ENCODE data around the gene AGBL3.
A peak's percentile ranks its signal among the peaks of the same experiment; 100 is the strongest.
"Not testable (repeated sequence)": the region's sequence is repeated elsewhere in the genome, so short reads cannot be mapped to it uniquely, and the experiment has no call there.

AGBL3 gene

DNA sequence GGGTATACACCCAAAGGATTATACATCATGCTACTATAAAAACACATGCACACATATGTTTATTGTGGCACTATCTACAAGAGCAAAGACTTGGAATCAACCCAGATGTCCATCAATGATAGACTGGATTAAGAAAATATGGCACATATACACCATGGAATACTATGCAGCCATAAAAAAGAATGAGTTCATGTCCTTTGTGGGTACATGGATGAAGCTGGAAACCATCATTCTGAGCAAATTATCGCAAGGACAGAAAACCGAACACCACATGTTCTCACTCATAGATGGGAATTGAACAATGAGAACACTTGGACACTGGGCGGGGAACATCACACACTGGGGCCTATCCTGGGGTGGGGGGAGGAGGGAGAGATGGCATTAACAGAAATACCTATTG, 4.7 kb upstream of the AGBL3 start:
- H3K27ac ChIP-seq (ENCODE audit: low read length); H3K36me3 ChIP-seq (ENCODE audit: insufficient read depth, low read depth, low read length); H3K4me3 ChIP-seq (ENCODE audit: low read length); H3K4me1 ChIP-seq (ENCODE audit: insufficient read depth, low read length); H3K9ac ChIP-seq (ENCODE audit: low read depth, low read length); H3K27me3 ChIP-seq (ENCODE audit: insufficient read depth, low read length); H3K9me3 ChIP-seq (ENCODE audit: insufficient read depth, low read depth, low read length): not testable (repeated sequence)

DNA sequence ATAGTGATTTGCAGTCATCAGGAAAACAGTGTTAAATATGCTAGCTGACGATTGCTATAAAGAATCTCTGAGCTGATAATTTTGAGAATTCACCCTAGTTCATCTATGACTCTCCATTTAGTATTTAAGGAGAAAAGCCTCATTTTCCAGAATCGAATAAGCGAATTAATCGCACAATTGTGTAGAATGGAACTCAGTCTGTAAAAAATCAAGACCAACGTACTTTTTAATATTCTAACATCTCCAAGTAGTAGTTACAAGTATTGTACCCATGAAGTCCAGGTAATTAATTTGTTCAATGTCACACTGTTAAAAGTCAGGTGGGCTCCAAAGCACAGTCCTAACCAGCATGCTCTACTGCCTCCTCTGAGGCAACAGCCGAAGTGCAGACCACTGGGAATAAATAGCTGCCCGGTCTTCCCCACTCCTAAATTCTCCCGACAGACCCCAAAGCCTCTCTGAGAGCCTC, 380 bp upstream of the AGBL3 start:
- Histone ChIP-seq H3K27me3 (ENCODE audit: insufficient read depth, low read length) (no peaks in the 10 kb centered on the region), H3K9ac (ENCODE audit: low read depth, low read length) (peak overlapping the region; percentile 85; the same call in 1 of the 2 replicates), H3K9me3 (ENCODE audit: insufficient read depth, low read depth, low read length) (no peaks in the 10 kb centered on the region), H3K4me3 (ENCODE audit: low read length) (peak overlapping the region; percentile 86), H3K27ac (ENCODE audit: low read length) (no peak overlapping the region), H3K36me3 (ENCODE audit: insufficient read depth, low read depth, low read length) (peaks cover 12% of the 10 kb centered on the region), H3K4me1 (ENCODE audit: insufficient read depth, low read length) (no peaks in the 10 kb centered on the region)

DNA sequence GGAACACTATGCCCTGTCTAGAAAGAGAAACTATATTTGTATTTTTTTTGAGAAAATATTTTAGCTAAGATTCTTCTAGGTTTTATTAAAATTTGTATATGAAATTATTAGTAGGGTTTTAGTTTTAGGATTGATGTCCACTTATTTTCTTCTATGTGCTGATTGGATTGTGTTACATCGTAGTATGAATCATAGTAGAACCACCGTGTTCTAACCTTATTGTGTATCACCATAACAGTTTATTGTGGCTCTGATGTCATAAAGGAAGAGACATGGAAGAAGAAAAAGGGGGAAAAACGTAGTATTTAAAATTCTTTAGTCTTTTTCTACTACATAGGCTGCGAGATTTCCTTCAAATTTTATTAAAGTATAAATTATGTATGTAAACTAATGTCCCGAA, 1.9 kb downstream of the AGBL3 start:
- Histone ChIP-seq H3K9ac (ENCODE audit: low read depth, low read length) (no peak overlapping the region), H3K9me3 (ENCODE audit: insufficient read depth, low read depth, low read length) (no peaks in the 10 kb centered on the region), H3K4me1 (ENCODE audit: insufficient read depth, low read length) (0 out of 2 replicates have a peak, but pooled peaks cover 3% of the 10 kb centered on the region), H3K36me3 (ENCODE audit: insufficient read depth, low read depth, low read length) (peaks cover 17% of the 10 kb centered on the region), H3K27ac (ENCODE audit: low read length) (no peak overlapping the region), H3K27me3 (ENCODE audit: insufficient read depth, low read length) (no peaks in the 10 kb centered on the region), H3K4me3 (ENCODE audit: low read length) (0 out of 2 replicates have a peak overlapping the region, but pooled peaks have one; percentile 86)

DNA sequence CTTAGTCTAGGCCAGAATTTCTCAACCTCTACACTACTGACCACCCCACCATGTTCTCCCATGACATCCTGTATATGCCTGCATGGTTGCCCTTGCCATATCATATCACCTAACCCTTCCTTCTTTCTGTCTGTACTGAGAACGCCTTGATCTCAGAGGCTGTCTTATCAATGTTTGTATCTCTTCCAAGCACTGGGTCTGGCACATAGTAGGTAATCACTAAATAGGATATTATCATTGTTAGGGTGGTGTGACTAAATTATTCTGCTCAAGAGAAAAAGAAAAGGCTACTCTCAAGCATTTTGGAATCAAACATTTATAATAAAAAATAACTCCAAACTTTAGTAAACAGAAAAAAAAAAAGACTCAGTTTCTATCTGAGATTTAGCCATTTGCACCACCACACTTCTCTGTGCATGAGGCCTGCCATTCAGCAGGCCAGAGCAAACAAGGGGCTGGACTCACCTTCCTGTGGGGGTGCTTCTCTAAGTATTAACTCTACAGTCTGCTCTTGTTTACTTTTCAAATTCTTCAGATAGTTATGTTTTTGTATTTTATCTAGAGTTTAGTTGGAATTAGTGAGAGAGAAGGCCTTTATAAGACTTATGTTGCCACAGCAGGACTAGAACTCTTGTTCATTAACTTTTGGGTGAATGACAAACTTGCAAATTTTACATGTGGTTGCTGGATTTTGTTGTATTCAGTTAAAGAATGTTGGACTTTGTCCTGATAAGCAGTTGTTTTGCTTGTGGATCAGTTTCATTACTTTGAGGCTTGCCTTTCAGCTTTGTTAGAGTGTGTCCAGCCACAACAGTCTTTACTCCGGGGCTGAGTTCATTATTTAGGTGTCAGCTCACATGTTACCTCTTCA, 5.4 kb downstream of the AGBL3 start:
- Histone ChIP-seq H3K9ac (ENCODE audit: low read depth, low read length) (no peak overlapping the region), H3K9me3 (ENCODE audit: insufficient read depth, low read depth, low read length) (no peaks in the 10 kb centered on the region), H3K4me3 (ENCODE audit: low read length) (no peak overlapping the region), H3K36me3 (ENCODE audit: insufficient read depth, low read depth, low read length) (peaks cover 45% of the 10 kb centered on the region), H3K27ac (ENCODE audit: low read length) (no peak overlapping the region), H3K4me1 (ENCODE audit: insufficient read depth, low read length) (0 out of 2 replicates have a peak, but pooled peaks cover 3% of the 10 kb centered on the region), H3K27me3 (ENCODE audit: insufficient read depth, low read length) (no peaks in the 10 kb centered on the region)

DNA sequence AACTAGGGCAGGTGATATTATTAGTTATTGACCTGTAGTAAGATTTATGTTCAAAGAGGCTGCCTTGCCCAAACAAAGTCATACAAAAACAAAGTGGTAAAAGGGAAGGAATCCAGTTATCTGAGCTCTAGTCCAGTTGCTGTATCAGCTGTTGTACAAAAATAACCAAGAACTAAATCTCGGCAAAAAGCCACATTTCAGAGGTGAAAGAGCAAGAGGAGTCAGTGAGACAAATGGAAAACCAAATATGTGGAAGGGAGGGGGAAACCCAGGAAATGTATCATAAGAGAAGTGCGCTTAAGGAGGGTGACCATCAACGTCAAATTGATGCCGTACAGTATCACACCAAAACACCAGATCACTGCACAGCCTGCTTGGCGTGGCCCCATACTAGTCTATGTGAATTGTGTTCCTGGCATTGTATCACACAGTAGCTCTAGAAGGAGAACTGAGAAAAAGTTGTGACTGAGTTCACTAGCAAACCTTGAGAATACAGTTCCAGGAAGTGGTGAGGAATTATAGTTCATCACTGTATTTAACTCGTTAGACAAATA, 6.4 kb downstream of the AGBL3 start:
- H3K4me3 ChIP-seq (ENCODE audit: low read length), result no peak overlapping the region
- 0 out of 2 replicates have a peak, but pooled peaks cover 3% of the 10 kb centered on the region for H3K4me1 ChIP-seq (ENCODE audit: insufficient read depth, low read length)
- no peak overlapping the region for H3K27ac ChIP-seq (ENCODE audit: low read length)
- H3K9ac ChIP-seq (ENCODE audit: low read depth, low read length), result no peak overlapping the region
- H3K9me3 ChIP-seq (ENCODE audit: insufficient read depth, low read depth, low read length), result no peaks in the 10 kb centered on the region
- peaks cover 48% of the 10 kb centered on the region for H3K36me3 ChIP-seq (ENCODE audit: insufficient read depth, low read depth, low read length)
- H3K27me3 ChIP-seq (ENCODE audit: insufficient read depth, low read length), result no peaks in the 10 kb centered on the region

DNA sequence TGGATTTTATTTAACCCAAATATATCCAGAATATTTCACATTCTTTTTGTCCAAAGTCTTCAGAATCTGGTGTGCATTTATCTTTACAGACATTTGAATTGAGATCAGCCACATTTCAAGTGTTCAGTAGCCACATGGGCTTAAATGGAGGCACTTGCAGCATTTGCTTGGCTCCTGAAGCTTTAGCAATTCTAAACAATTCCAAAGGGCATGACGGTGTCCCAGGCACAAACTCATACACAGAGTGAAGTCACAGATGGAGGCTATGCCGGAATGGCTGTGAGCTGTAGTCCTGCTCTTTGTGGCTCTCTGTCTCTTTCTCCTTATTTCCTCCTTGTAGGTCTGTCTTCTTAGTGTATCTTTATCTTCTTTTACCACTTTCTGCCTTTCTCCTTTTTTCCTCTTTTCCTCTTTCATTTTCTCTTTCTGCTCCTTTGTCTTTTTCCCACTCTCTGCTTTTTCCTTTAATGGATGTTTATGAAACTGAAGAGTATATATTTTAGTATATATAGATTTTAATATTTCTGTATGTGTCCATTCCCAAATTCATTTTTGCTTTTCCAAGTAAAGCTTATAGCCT, 7.7 kb downstream of the AGBL3 start:
- Histone ChIP-seq H3K4me1 (ENCODE audit: insufficient read depth, low read length) (0 out of 2 replicates have a peak, but pooled peaks cover 3% of the 10 kb centered on the region), H3K27ac (ENCODE audit: low read length) (no peak overlapping the region), H3K4me3 (ENCODE audit: low read length) (no peak overlapping the region), H3K9ac (ENCODE audit: low read depth, low read length) (no peak overlapping the region), H3K9me3 (ENCODE audit: insufficient read depth, low read depth, low read length) (no peaks in the 10 kb centered on the region), H3K36me3 (ENCODE audit: insufficient read depth, low read depth, low read length) (peaks cover 48% of the 10 kb centered on the region), H3K27me3 (ENCODE audit: insufficient read depth, low read length) (no peaks in the 10 kb centered on the region)

DNA sequence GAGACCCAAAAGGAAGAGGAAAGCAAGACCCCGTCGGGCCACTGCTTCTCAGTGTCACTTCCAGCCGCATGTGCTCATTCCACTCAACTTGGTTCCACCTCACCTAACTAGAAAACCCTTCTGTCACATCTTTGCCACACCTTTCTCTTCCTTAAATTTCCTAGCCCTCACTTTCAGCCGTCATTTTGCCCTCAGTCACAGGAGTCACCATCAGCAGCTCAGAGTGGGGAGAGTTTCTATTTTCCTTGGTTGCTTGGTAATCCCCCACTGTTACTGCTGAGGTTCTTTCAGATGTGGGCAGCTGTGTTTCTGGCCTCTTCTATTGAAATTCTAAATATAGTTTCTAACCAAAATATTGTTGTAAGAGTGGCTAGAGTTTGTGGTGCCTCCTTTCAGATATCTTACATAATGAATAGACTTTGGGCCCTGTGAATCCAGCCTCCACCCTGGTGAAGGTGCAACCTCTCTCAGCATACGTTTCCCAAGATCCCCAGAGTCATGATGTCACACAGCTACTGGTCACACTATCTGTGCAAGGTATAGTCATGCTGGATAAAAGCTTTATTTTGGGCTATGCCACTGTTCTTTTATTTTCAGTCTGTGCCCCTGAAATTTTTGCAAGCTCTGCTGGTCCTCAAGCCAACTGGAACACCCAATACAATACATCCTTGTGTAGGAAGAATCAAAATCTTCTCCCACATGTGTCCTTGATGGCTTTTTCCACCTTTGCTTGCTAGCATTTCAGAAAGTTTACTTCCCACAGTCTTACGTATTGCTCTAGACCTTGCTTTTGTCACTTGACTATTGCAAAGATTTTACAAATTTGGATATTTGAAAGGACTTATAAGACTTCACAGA, 9.2 kb downstream of the AGBL3 start:
- Histone ChIP-seq H3K27me3 (ENCODE audit: insufficient read depth, low read length) (no peaks in the 10 kb centered on the region), H3K4me3 (ENCODE audit: low read length) (no peak overlapping the region), H3K27ac (ENCODE audit: low read length) (no peak overlapping the region), H3K9ac (ENCODE audit: low read depth, low read length) (no peak overlapping the region), H3K4me1 (ENCODE audit: insufficient read depth, low read length) (0 out of 2 replicates have a peak, but pooled peaks cover 3% of the 10 kb centered on the region), H3K36me3 (ENCODE audit: insufficient read depth, low read depth, low read length) (peaks cover 37% of the 10 kb centered on the region), H3K9me3 (ENCODE audit: insufficient read depth, low read depth, low read length) (no peaks in the 10 kb centered on the region)

DNA sequence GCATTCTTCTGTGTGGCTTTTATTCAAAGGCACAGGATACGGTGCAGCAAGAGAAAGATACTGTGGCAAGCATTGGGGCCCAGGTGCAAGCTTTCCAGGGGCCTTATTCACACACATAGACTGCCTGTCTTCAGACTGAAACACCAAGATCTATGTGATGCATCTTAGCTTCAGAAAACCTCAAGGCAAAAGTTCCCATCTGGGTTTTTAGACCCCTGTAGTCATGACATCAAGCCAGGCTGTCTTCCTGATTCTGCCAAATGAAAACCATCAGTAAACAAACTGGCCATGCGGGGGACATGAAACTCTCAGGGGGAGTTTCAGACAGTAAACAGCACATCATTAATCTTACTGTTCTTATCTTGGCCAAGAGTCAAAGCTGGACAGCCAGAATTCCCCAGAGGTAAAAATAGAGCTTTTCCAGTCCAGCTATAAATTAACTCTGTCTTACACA, 9.8 kb downstream of the AGBL3 start:
- no peak overlapping the region for H3K4me3 ChIP-seq (ENCODE audit: low read length)
- H3K36me3 ChIP-seq (ENCODE audit: insufficient read depth, low read depth, low read length), result peaks cover 36% of the 10 kb centered on the region
- H3K4me1 ChIP-seq (ENCODE audit: insufficient read depth, low read length), result 0 out of 2 replicates have a peak, but pooled peaks cover 3% of the 10 kb centered on the region
- no peaks in the 10 kb centered on the region for H3K27me3 ChIP-seq (ENCODE audit: insufficient read depth, low read length)
- no peaks in the 10 kb centered on the region for H3K9me3 ChIP-seq (ENCODE audit: insufficient read depth, low read depth, low read length)
- H3K9ac ChIP-seq (ENCODE audit: low read depth, low read length), result no peak overlapping the region
- no peak overlapping the region for H3K27ac ChIP-seq (ENCODE audit: low read length)

DNA sequence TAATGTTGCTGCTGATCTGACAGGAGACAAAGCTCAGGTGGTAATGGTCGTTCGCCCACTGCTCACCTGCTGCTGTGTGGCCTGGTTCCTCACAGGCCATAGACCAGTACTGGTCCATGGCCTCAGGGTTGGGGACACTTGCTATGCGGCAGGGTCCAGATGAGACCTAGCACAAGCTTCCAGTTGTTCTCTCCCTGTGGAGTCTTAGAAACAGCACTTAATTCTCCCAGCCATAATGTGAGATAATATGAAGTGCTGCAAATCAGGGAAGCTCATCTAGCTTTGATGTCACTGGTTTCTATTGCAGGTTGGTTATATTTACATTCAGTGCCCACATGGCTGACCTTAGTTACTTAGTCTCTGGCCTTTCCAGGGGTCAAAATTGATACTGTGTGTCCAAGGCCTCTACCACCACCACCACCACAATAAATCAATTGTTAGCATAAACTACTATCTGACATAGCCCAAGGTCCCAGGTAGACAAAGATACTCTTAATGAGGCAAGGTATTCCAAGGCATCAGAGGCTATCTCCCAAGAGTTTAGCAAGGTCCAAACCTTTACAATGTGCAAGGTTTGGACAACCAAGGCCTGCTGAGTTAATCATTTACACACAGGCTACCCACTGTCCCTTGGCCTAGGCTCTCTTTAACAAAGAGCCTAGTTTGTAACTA, 11.0 kb downstream of the AGBL3 start:
- Histone ChIP-seq H3K27ac (ENCODE audit: low read length) (no peak overlapping the region), H3K27me3 (ENCODE audit: insufficient read depth, low read length) (no peaks in the 10 kb centered on the region), H3K4me1 (ENCODE audit: insufficient read depth, low read length) (no peaks in the 10 kb centered on the region), H3K9me3 (ENCODE audit: insufficient read depth, low read depth, low read length) (no peaks in the 10 kb centered on the region), H3K36me3 (ENCODE audit: insufficient read depth, low read depth, low read length) (peaks cover 36% of the 10 kb centered on the region), H3K4me3 (ENCODE audit: low read length) (no peak overlapping the region), H3K9ac (ENCODE audit: low read depth, low read length) (no peak overlapping the region)

DNA sequence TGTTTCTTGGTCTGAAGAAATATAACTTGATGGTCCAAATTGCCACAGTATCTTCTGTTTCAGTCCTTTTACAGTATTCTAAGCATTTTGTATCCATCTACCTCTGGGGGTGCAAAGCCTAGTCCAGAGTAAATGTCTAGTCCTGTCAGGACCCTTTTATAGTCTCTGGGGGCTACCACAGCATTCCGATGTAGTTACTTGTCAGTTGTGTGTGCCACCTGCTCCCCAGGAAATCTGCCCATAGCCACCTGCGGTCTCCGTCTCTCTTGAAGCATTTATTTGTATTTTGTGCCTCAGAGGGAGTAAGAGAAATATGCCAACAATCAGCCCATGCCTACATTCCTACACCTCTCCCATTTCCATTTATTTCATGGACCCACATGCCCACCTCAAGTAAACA, 12.8 kb downstream of the AGBL3 start:
- Histone ChIP-seq H3K9me3 (ENCODE audit: insufficient read depth, low read depth, low read length) (no peaks in the 10 kb centered on the region), H3K36me3 (ENCODE audit: insufficient read depth, low read depth, low read length) (peaks cover 24% of the 10 kb centered on the region), H3K9ac (ENCODE audit: low read depth, low read length) (no peak overlapping the region), H3K27ac (ENCODE audit: low read length) (no peak overlapping the region), H3K4me1 (ENCODE audit: insufficient read depth, low read length) (no peaks in the 10 kb centered on the region), H3K27me3 (ENCODE audit: insufficient read depth, low read length) (no peaks in the 10 kb centered on the region), H3K4me3 (ENCODE audit: low read length) (no peak overlapping the region)
